Left lung (tissue), 10 donors: ENCODE results near the gene SAMD14. TPM values are rescaled to one million over a fixed set of nuclear protein-coding genes. Genes with fewer than 3 reads are reported as not detected.

ENCODE experiments used
- ATAC-seq: fragments of 200-7000 bp; cut with Tn5 transposase; one replicate; pipeline ENCODE4 v1.9.1; 2020; ENCODE audit warnings: moderate library complexity
- DNase-seq, 4 donors: peaks; one replicate each; pipeline ENCODE4 v3.0.0-alpha.2; 2013 to 2020
- H3K27ac ChIP-seq, 2 donors: fragments of 200-600 bp; sonication (generic) in 1 of 2; one replicate each; pipeline versions ENCODE4 v1.5.0 to v1.8.0; 2020 to 2021
- H3K27me3 ChIP-seq, 2 donors: fragments of 200-600 bp; sonication (generic) in 1 of 2; one replicate each; pipeline versions ENCODE4 v1.5.0 to v1.8.0; 2020 to 2021
- H3K36me3 ChIP-seq, 2 donors: fragments of 200-600 bp; sonication (generic) in 1 of 2; one replicate each; pipeline versions ENCODE4 v1.5.0 to v1.8.0; 2020 to 2021
- H3K4me1 ChIP-seq, 2 donors: fragments of 200-600 bp; one replicate each; pipeline ENCODE4 v1.8.0; 2021
- H3K4me3 ChIP-seq, 2 donors: fragments of 200-600 bp; sonication (generic) in 1 of 2; one replicate each; pipeline versions ENCODE4 v1.5.0 to v1.8.0; 2020 to 2021; ENCODE audit warnings: mild to moderate bottlenecking in 1 of 2
- H3K9me3 ChIP-seq, 2 donors: fragments of 200-600 bp; sonication (generic) in 1 of 2; one replicate each; pipeline versions ENCODE4 v1.5.0 to v1.8.0; 2020 to 2021
- intact Hi-C, 2 donors: fragments of 100-400 bp; cut with DNase I; formaldehyde crosslinking; loops; one replicate each; pipeline versions ENCODE4 v1.11.2 to v1.14.2; 2022
- polyA plus RNA-seq, 6 donors: library from polyadenylated mRNA; unstranded; fragments of 120-200 nt; gene quantifications; one replicate each; pipeline ENCODE4 v1.2.1, GENCODE V29; 2013; ENCODE audit not compliant: insufficient read length in 6 of 6
- total RNA-seq, 2 donors: library from RNA; stranded (reverse); fragmentation: NEBNext Ultra II Directional; extraction: Animal tissue kit (Norgen Biotek cat#: 25700); gene quantifications; one replicate each; pipeline ENCODE4 v1.2.1, GENCODE V29; 2021
- TF ChIP-seq, protein P1 (sequence below), 2 donors: fragments of 200-600 bp; sonication (generic) in 1 of 2; IDR thresholded peaks; one replicate each; pipeline versions ENCODE4 v1.5.0 to v1.8.0; 2021; ENCODE audit warnings: antibody characterized with exemption in 2 of 2
- donor health status: DM: no; HTN: yes; CAD: no.
- donor health status: DM: no; HTN: no; CAD: no.

The SAMD14 gene
- total and polyA plus RNA-seq, 8 donors, result 8.4 to 21.6 (median 15.8) TPM

DNA sequence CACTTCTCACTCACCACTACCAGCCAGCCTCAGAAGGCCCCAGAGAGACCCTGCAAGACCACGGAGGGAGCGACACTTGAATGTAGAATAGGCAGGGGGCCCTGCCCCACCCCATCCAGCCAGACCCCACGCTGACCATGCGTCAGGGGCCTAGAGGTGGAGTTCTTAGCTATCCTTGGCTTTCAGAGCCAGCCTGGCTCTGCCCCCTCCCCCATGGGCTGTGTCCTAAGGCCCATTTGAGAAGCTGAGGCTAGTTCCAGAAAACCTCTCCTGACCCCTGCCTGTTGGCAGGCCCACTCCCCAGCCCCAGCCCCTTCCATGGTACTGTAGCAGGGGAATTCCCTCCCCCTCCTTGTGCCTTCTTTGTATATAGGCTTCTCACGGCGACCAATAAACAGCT, 39.9 kb downstream of the SAMD14 start:
- Histone ChIP-seq H3K27me3 (no peaks in the 10 kb centered on the region), H3K4me3 (no peak overlapping the region), H3K27ac (no peak overlapping the region), H3K9me3 (no peaks in the 10 kb centered on the region), H3K4me1 (peaks cover 0 to 11% of the 10 kb centered on the region in 2 donors), H3K36me3 (peaks cover 0 to 47% of the 10 kb centered on the region in 2 donors)
- TF ChIP-seq, protein P1, sequence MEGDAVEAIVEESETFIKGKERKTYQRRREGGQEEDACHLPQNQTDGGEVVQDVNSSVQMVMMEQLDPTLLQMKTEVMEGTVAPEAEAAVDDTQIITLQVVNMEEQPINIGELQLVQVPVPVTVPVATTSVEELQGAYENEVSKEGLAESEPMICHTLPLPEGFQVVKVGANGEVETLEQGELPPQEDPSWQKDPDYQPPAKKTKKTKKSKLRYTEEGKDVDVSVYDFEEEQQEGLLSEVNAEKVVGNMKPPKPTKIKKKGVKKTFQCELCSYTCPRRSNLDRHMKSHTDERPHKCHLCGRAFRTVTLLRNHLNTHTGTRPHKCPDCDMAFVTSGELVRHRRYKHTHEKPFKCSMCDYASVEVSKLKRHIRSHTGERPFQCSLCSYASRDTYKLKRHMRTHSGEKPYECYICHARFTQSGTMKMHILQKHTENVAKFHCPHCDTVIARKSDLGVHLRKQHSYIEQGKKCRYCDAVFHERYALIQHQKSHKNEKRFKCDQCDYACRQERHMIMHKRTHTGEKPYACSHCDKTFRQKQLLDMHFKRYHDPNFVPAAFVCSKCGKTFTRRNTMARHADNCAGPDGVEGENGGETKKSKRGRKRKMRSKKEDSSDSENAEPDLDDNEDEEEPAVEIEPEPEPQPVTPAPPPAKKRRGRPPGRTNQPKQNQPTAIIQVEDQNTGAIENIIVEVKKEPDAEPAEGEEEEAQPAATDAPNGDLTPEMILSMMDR (IDR thresholded peaks at IDR 0.05), result no peak
- DNase-seq, result no peak
- no peak for ATAC-seq
- intact Hi-C loops, result no loop called here

DNA sequence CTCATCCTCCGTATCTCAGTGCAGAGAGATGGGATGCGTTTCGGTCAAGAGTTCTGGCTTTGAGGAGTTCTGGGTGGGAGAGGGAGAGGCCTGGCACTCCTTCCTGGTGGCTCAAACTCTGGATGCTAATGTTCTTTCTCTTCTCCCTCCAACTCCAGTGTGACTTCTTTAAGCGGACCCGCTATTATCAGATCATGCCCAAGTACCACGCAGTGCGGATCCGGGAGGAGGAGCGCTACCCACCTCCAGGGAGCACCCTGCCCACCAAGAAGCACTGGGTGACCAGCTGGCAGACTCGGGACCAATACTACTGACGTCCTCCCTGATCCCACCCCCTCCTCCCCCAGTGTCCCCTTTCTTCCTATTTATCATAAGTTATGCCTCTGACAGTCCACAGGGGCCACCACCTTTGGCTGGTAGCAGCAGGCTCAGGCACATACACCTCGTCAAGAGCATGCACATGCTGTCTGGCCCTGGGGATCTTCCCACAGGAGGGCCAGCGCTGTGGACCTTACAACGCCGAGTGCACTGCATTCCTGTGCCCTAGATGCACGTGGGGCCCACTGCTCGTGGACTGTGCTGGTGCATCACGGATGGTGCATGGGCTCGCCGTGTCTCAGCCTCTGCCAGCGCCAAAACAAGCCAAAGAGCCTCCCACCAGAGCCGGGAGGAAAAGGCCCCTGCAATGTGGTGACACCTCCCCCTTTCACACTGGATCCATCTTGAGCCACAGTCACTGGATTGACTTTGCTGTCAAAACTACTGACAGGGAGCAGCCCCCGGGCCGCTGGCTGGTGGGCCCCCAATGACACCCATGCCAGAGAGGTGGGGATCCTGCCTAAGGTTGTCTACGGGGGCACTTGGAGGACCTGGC, 40.8 kb downstream of the SAMD14 start:
- ATAC-seq, result no peak
- intact Hi-C loops, result no loop called here

DNA sequence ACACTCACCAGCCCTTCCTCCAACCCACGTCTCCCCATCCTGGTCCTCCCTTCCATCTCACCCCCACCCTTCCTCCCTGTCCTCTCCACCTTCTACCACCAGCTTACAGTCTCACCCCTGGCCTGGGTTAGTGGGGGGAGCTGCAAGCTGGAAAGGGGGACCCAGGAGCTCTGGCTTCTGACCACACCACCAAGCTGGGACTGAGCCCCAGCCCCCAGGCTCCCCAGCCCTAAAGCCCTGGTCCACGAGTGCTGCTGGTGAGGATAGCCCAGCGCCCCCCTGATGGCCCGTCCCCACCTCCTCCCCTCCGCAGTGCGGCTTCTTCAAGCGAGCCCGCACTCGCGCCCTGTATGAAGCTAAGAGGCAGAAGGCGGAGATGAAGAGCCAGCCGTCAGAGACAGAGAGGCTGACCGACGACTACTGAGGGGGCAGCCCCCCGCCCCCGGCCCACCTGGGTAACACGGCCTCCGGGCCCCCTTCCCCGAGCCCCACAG, 42.0 kb downstream of the SAMD14 start:
- TF ChIP-seq, protein P1 (IDR thresholded peaks at IDR 0.05), result no peak
- ATAC-seq (no peak), DNase-seq (no peak)
- no peaks in the 10 kb centered on the region for H3K27me3 ChIP-seq
- H3K9me3 ChIP-seq, result no peaks in the 10 kb centered on the region
- peaks cover 0 to 56% of the 10 kb centered on the region in 2 donors for H3K36me3 ChIP-seq
- intact Hi-C loops, result loop anchor here in 1 of 2 donors (2.0 kb wide), 1 partner anchor 61 kb away; no protein-coding TSS in a partner anchor
- no peak overlapping the region for H3K27ac ChIP-seq
- H3K4me1 ChIP-seq, result no peaks in the 10 kb centered on the region
- no peak overlapping the region for H3K4me3 ChIP-seq

More for the DNA sequence above, 40.8 kb downstream of the SAMD14 start:
- H3K27me3 ChIP-seq, result no peaks in the 10 kb centered on the region
- no peaks in the 10 kb centered on the region for H3K9me3 ChIP-seq
- TF ChIP-seq, protein P1 (IDR thresholded peaks at IDR 0.05), result no peak
- H3K36me3 ChIP-seq, result peaks cover 0 to 50% of the 10 kb centered on the region in 2 donors
- no peak for DNase-seq
- H3K4me3 ChIP-seq, result no peak overlapping the region
- H3K27ac ChIP-seq, result no peak overlapping the region
- peaks cover 0 to 4% of the 10 kb centered on the region in 2 donors for H3K4me1 ChIP-seq

DNA sequence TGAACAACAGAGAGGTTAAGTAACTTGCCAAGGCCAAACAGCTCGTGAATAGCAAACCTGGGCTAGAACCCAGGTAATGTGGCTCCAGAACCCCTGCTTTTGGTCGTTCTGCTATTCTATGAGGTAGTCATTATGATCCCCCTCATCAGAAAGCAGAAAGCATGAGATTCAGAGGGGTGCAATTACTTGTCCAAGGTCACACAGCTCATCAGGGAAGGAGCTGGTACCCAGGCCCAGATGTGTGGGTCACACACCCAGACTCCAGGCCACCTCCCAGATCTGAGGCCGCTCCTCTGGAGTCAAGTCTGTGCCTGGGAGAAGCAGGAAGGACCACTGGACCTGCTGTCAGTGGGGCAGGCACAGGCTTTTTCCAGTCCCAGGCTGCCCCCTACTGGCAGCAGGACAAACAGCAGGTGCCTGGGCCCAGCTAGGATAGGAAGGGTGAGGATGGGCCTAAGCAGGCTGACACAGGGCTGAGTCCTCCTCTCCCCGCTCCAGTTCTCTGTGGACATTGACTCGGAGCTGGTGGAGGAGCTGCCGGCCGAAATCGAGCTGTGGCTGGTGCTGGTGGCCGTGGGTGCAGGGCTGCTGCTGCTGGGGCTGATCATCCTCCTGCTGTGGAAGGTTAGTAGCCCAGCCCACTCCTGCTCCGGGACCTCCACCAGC, 42.6 kb downstream of the SAMD14 start:
- Histone ChIP-seq H3K27me3 (no peaks in the 10 kb centered on the region), H3K27ac (no peak overlapping the region), H3K36me3 (peaks cover 0 to 61% of the 10 kb centered on the region in 2 donors), H3K4me1 (no peaks in the 10 kb centered on the region), H3K9me3 (no peaks in the 10 kb centered on the region), H3K4me3 (no peak overlapping the region)
- ATAC-seq (peak; percentile 84), DNase-seq (peak in 3 of 4 donors; percentile 65 to 77 (median 69))
- intact Hi-C loops, result loop anchor here in 1 of 2 donors (2.0 kb wide), 1 partner anchor 61 kb away; no protein-coding TSS in a partner anchor
- TF ChIP-seq, protein P1 (IDR thresholded peaks at IDR 0.05), result peak; percentile 97 to 98

DNA sequence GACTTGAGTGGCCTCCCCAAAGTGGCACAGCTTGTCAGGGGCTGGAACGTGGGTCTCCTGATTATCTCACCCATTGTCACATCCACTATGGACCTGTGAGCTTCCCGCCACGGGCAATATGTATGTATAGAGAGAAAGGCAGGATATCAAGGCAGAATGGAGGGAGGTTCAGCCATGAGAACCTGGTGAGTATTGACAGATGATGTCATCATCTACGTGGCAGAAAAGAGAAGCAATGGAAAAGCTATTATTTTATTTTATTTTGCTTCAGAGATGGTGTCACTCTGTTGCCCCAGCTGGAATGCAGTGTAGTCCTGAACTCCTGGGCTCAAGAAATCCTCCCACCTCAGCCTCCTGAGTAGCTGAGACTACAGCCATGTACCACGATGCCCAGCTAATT, 48.2 kb downstream of the SAMD14 start:
- DNase-seq, result no peak
- H3K4me1 ChIP-seq, result no peaks in the 10 kb centered on the region
- H3K27ac ChIP-seq, result no peak overlapping the region
- intact Hi-C loops, result no loop called here
- H3K4me3 ChIP-seq, result no peak overlapping the region
- TF ChIP-seq, protein P1 (IDR thresholded peaks at IDR 0.05), result no peak
- no peaks in the 10 kb centered on the region for H3K27me3 ChIP-seq
- ATAC-seq, result no peak
- no peaks in the 10 kb centered on the region for H3K9me3 ChIP-seq
- H3K36me3 ChIP-seq, result peaks cover 0 to 72% of the 10 kb centered on the region in 2 donors
